T-helper 17 cell (primary cell): Measurements from ENCODE around the gene MERTK. TPM values are rescaled to one million over a fixed set of nuclear protein-coding genes. Genes with fewer than 3 reads are reported as not detected.

Experiments used
- ATAC-seq: fragments of 150-1000 bp; cut with Tn5 transposase; 2 replicates; pipeline ENCODE4 v1.10.0; 2021; ENCODE audit warnings: mild to moderate bottlenecking, moderate library complexity
- DNase-seq, 3 donors: peaks; one replicate each; pipeline versions ENCODE4 v3.0.0 to v3.0.0-alpha.2; 2020 to 2021
- H3K9me3 ChIP-seq: one replicate; pipeline ENCODE4 v1.7.0; 2013; ENCODE audit warnings: low read length, mild to moderate bottlenecking; ENCODE audit not compliant: control insufficient read depth, poor library complexity, severe bottlenecking
- H3K27ac Mint-ChIP-seq: one replicate; pipeline ENCODE4 v1.8.0; 2022; ENCODE audit warnings: mild to moderate bottlenecking, moderate library complexity, mixed read lengths
- H3K27me3 Mint-ChIP-seq: one replicate; pipeline ENCODE4 v1.8.0; 2022; ENCODE audit warnings: mixed read lengths
- H3K36me3 Mint-ChIP-seq: one replicate; pipeline ENCODE4 v1.8.0; 2022; ENCODE audit warnings: low read depth, mixed read lengths
- H3K4me1 Mint-ChIP-seq: one replicate; pipeline ENCODE4 v1.8.0; 2022; ENCODE audit warnings: mild to moderate bottlenecking, mixed read lengths
- H3K4me3 Mint-ChIP-seq: one replicate; pipeline ENCODE4 v1.8.0; 2022; ENCODE audit warnings: mild to moderate bottlenecking, moderate library complexity, mixed read lengths
- total RNA-seq, 4 donors: library from RNA in 2 of 4; stranded (reverse) in 2 of 4; gene quantifications; one replicate each; pipeline ENCODE4 v1.2.3 and lab custom pipeline; 2022 to 2026

The MERTK gene
- total RNA-seq, 2 donors from 2014 or later, result 0.12 to 0.13 TPM

- Mint-ChIP-seq H3K27me3 (peaks cover 13% of the 10 kb centered on the region), H3K36me3 (no peaks in the 10 kb centered on the region), H3K4me3 (no peak overlapping the region), H3K27ac (no peak overlapping the region), H3K4me1 (peaks cover 5% of the 10 kb centered on the region)
- no peak for DNase-seq
- no peaks in the 10 kb centered on the region for H3K9me3 ChIP-seq
- no peak for ATAC-seq
Measured at GRCh38 chr2:111983478-111984212, 85.2 kb downstream of the MERTK start.

GRCh38 chr2:111984213-111984604, 85.8 kb downstream of the MERTK start:
- DNase-seq, result no peak
- H3K4me3 Mint-ChIP-seq, result no peak overlapping the region
- H3K36me3 Mint-ChIP-seq, result no peaks in the 10 kb centered on the region
- peaks cover 13% of the 10 kb centered on the region for H3K27me3 Mint-ChIP-seq
- peaks cover 5% of the 10 kb centered on the region for H3K4me1 Mint-ChIP-seq
- ATAC-seq, result no peak
- no peaks in the 10 kb centered on the region for H3K9me3 ChIP-seq
- H3K27ac Mint-ChIP-seq, result no peak overlapping the region

- no peak overlapping the region for H3K27ac Mint-ChIP-seq
- no peaks in the 10 kb centered on the region for H3K36me3 Mint-ChIP-seq
- H3K4me3 Mint-ChIP-seq, result no peak overlapping the region
- peaks cover 5% of the 10 kb centered on the region for H3K4me1 Mint-ChIP-seq
- ATAC-seq, result no peak
- DNase-seq, result no peak
- H3K9me3 ChIP-seq, result no peaks in the 10 kb centered on the region
- H3K27me3 Mint-ChIP-seq, result peaks cover 13% of the 10 kb centered on the region
Measured at GRCh38 chr2:111985514-111985913, 87.1 kb downstream of the MERTK start.

GRCh38 chr2:111986116-111986900, 87.9 kb downstream of the MERTK start:
- no peaks in the 10 kb centered on the region for H3K36me3 Mint-ChIP-seq
- ATAC-seq (no peak), DNase-seq (no peak)
- H3K9me3 ChIP-seq, result no peaks in the 10 kb centered on the region
- peaks cover 5% of the 10 kb centered on the region for H3K4me1 Mint-ChIP-seq
- no peak overlapping the region for H3K4me3 Mint-ChIP-seq
- peaks cover 13% of the 10 kb centered on the region for H3K27me3 Mint-ChIP-seq
- H3K27ac Mint-ChIP-seq, result no peak overlapping the region

GRCh38 chr2:111990375-111990774, 92.0 kb downstream of the MERTK start:
- no peak for ATAC-seq
- H3K9me3 ChIP-seq, result no peaks in the 10 kb centered on the region
- DNase-seq, result no peak
- Mint-ChIP-seq H3K36me3 (no peaks in the 10 kb centered on the region), H3K27ac (no peak overlapping the region), H3K4me1 (no peaks in the 10 kb centered on the region), H3K4me3 (no peak overlapping the region), H3K27me3 (peaks cover 13% of the 10 kb centered on the region)

GRCh38 chr2:111990856-111991255, 92.4 kb downstream of the MERTK start:
- ATAC-seq (no peak), DNase-seq (no peak)
- no peak overlapping the region for H3K27ac Mint-ChIP-seq
- H3K36me3 Mint-ChIP-seq, result no peaks in the 10 kb centered on the region
- H3K27me3 Mint-ChIP-seq, result peaks cover 13% of the 10 kb centered on the region
- H3K9me3 ChIP-seq, result no peaks in the 10 kb centered on the region
- H3K4me1 Mint-ChIP-seq, result no peaks in the 10 kb centered on the region
- H3K4me3 Mint-ChIP-seq, result no peak overlapping the region

GRCh38 chr2:111994042-111994441, 95.6 kb downstream of the MERTK start:
- H3K27ac Mint-ChIP-seq, result no peak overlapping the region
- no peak for DNase-seq
- H3K4me1 Mint-ChIP-seq, result no peaks in the 10 kb centered on the region
- H3K4me3 Mint-ChIP-seq, result no peak overlapping the region
- H3K9me3 ChIP-seq, result no peaks in the 10 kb centered on the region
- H3K36me3 Mint-ChIP-seq, result no peaks in the 10 kb centered on the region
- ATAC-seq, result no peak
- peaks cover 12% of the 10 kb centered on the region for H3K27me3 Mint-ChIP-seq

- no peaks in the 10 kb centered on the region for H3K9me3 ChIP-seq
- Mint-ChIP-seq H3K36me3 (no peaks in the 10 kb centered on the region), H3K27ac (no peak overlapping the region), H3K27me3 (peaks cover 12% of the 10 kb centered on the region), H3K4me1 (no peaks in the 10 kb centered on the region), H3K4me3 (no peak overlapping the region)
- ATAC-seq (no peak), DNase-seq (no peak)
Measured at GRCh38 chr2:111995148-111995547, 96.7 kb downstream of the MERTK start.

GRCh38 chr2:111999809-112000208, 101.4 kb downstream of the MERTK start:
- H3K4me3 Mint-ChIP-seq, result no peak overlapping the region
- DNase-seq, result no peak
- no peak overlapping the region for H3K27ac Mint-ChIP-seq
- H3K4me1 Mint-ChIP-seq, result no peaks in the 10 kb centered on the region
- no peak for ATAC-seq
- peaks cover 4% of the 10 kb centered on the region for H3K27me3 Mint-ChIP-seq
- H3K9me3 ChIP-seq, result no peaks in the 10 kb centered on the region
- no peaks in the 10 kb centered on the region for H3K36me3 Mint-ChIP-seq

- H3K27ac Mint-ChIP-seq, result no peak overlapping the region
- no peak for DNase-seq
- H3K27me3 Mint-ChIP-seq, result peaks cover 2% of the 10 kb centered on the region
- no peaks in the 10 kb centered on the region for H3K4me1 Mint-ChIP-seq
- no peaks in the 10 kb centered on the region for H3K9me3 ChIP-seq
- H3K36me3 Mint-ChIP-seq, result no peaks in the 10 kb centered on the region
- ATAC-seq, result no peak
- H3K4me3 Mint-ChIP-seq, result no peak overlapping the region
Measured at GRCh38 chr2:112000399-112001135, 102.2 kb downstream of the MERTK start.

- H3K36me3 Mint-ChIP-seq, result no peaks in the 10 kb centered on the region
- H3K27me3 Mint-ChIP-seq, result no peaks in the 10 kb centered on the region
- no peaks in the 10 kb centered on the region for H3K9me3 ChIP-seq
- no peak overlapping the region for H3K27ac Mint-ChIP-seq
- ATAC-seq (no peak), DNase-seq (no peak)
- no peak overlapping the region for H3K4me3 Mint-ChIP-seq
- H3K4me1 Mint-ChIP-seq, result no peaks in the 10 kb centered on the region
Measured at GRCh38 chr2:112001136-112001715, 102.8 kb downstream of the MERTK start.

- H3K4me3 Mint-ChIP-seq, result no peak overlapping the region
- no peaks in the 10 kb centered on the region for H3K27me3 Mint-ChIP-seq
- ATAC-seq, result no peak
- H3K9me3 ChIP-seq, result no peaks in the 10 kb centered on the region
- DNase-seq, result no peak
- H3K27ac Mint-ChIP-seq, result no peak overlapping the region
- H3K36me3 Mint-ChIP-seq, result no peaks in the 10 kb centered on the region
- H3K4me1 Mint-ChIP-seq, result no peaks in the 10 kb centered on the region
Measured at GRCh38 chr2:112001942-112002341, 103.5 kb downstream of the MERTK start.
